ENCODE results near the gene CX3CR1.

- no peak for TF ChIP-seq CTCF (IDR thresholded peaks at IDR 0.05; ENCODE audit: low read length)
- TF ChIP-seq EZH2 (optimal IDR thresholded peaks at IDR 0.05; ENCODE audit: low read depth, low read length) = no peak
- TF ChIP-seq EZH2phosphoT487 (IDR thresholded peaks at IDR 0.05; ENCODE audit: low read length) = no peak
Measured at GRCh38 chr3:39278616-39278935, 1.3 kb downstream of the CX3CR1 start.
